Ovary (tissue), 3 donors: ENCODE data around the gene KLHDC7A.

Experiments
- EP300 ChIP-seq: sonication (generic); formaldehyde crosslinking; IDR thresholded peaks from one replicate; pipeline ENCODE4 v1.6.1; 2017; ENCODE audit warnings: antibody characterized with exemption
- POLR2A ChIP-seq: fragments of 450-650 bp; IDR thresholded peaks from one replicate; pipeline ENCODE4 v1.6.1; 2017; ENCODE audit warnings: antibody characterized with exemption, mild to moderate bottlenecking, moderate library complexity
- TF ChIP-seq, protein P1 (sequence below), 3 donors: fragments of 450-650 bp in 2 of 3; fragments of 200-600 bp in 1 of 3; IDR thresholded peaks; one replicate each; pipeline versions ENCODE4 v1.5.1 to v1.8.0; 2016 to 2022; ENCODE audit warnings: antibody characterized with exemption in 3 of 3, mild to moderate bottlenecking in 1 of 3
- donor health status: DM: no; HTN: no; CAD: no.

DNA sequence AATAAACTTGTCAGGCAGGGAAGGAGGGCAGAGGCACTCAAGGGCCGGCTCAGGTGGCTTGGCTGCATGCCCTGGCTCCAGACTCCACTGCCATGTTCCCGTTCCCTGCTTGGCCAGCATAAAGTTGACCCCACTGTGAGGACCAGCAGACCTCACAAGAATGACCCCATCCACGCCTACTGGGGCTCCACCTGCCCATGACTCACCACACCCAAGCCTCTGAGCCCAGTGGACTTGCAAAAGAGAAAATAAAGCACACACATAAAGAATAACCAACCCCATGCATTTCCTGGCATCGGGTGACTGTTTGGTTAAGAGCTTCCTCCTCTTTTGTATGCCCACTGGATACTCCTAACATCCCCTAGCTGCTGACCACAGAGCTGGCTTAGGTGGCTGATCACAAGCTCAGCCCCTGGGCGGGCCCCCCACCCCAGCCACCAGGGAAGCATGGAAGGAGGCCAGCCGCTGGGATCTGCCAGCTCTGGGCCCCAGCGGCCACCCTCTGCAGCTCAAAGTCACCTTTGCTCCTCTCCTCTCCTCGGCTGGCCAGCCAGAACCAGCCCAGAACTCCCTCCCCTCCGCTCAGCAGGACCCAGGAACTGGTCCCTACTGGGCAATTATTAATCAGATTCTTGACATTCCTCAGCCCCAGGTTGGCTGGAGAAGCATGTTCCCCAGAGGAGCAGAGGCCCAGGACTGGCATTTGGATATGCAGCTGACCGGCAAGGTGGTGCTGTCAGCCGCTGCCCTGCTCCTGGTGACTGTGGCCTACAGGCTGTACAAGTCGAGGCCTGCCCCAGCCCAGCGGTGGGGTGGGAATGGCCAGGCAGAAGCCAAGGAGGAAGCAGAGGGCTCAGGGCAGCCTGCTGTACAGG, at the start of gene KLHDC7A:
- TF ChIP-seq, protein P1, sequence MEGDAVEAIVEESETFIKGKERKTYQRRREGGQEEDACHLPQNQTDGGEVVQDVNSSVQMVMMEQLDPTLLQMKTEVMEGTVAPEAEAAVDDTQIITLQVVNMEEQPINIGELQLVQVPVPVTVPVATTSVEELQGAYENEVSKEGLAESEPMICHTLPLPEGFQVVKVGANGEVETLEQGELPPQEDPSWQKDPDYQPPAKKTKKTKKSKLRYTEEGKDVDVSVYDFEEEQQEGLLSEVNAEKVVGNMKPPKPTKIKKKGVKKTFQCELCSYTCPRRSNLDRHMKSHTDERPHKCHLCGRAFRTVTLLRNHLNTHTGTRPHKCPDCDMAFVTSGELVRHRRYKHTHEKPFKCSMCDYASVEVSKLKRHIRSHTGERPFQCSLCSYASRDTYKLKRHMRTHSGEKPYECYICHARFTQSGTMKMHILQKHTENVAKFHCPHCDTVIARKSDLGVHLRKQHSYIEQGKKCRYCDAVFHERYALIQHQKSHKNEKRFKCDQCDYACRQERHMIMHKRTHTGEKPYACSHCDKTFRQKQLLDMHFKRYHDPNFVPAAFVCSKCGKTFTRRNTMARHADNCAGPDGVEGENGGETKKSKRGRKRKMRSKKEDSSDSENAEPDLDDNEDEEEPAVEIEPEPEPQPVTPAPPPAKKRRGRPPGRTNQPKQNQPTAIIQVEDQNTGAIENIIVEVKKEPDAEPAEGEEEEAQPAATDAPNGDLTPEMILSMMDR (IDR thresholded peaks at IDR 0.05) = no peak
- TF ChIP-seq EP300 (no peak), POLR2A (no peak)
